Activated T-cell treated with anti-CD3 and anti-CD28 coated beads for 4 hours (primary cell): ENCODE results near the gene LACTBL1.
"Not testable (repeated sequence)": the region's sequence is repeated elsewhere in the genome, so short reads cannot be mapped to it uniquely, and the experiment has no call there.

Experiments used
- DNase-seq: peaks from one replicate; pipeline ENCODE4 v3.0.0-alpha.2; 2020

LACTBL1 gene

GRCh38 chr1:22972760-22973159 lies at the start of gene LACTBL1:
TSS of gene LACTBL1 (minus strand) at chr1:22972866. CDS start at chr1:22972316, 550 bp downstream.
- DNase-seq = no peak

GRCh38 chr1:23021834-23022233 lies 49.2 kb upstream of the LACTBL1 start:
- no peak for DNase-seq

- DNase-seq = no peak
Measured at GRCh38 chr1:23020706-23021405, 48.2 kb upstream of the LACTBL1 start.

DNA sequence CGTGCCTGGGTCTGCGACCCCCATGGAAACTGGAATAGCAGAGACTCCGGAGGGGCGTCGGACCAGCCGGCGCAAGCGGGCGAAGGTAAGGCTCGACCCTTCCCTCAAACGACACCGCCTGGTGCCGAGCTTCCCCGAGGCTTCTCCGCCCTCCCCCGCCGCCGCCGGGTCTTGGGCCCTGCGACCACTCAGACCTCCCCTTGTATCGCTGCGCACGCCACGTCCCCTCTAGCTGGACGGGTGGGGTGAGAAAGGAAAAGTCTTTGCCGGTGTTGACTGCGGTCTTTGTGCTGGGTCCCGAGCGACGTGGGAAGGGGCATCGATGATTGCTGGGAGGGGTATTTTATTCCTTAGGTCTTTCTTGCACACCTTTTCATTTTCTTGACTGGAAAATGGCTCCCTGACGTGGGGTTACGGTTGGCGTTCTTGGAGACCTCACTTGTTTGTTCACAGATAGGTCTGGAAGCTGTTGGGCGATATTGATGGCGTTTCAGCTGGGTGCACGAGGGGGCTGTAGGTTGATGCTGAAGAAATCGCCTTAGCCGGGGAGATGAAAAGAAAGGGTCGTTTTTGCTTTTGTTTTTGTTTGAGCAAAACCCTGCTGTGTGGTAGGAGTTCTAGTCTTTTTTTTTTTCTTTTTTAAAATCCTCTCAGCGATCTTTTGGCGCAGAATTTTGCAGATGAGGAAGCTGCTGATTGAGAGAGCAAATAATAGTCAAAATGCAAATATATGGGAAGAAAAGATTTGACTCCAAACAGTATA lies 47.4 kb upstream of the LACTBL1 start:
- DNase-seq = peak; percentile 5

GRCh38 chr1:23019094-23019862 lies 46.6 kb upstream of the LACTBL1 start, which contains the start of gene KDM1A:
TSS of gene KDM1A (plus strand) at chr1:23019468. CDS start at chr1:23019597, 129 bp downstream.
- peak; percentile 93 for DNase-seq

- DNase-seq = no peak
Measured at GRCh38 chr1:23018661-23019093, 46.0 kb upstream of the LACTBL1 start.

DNA sequence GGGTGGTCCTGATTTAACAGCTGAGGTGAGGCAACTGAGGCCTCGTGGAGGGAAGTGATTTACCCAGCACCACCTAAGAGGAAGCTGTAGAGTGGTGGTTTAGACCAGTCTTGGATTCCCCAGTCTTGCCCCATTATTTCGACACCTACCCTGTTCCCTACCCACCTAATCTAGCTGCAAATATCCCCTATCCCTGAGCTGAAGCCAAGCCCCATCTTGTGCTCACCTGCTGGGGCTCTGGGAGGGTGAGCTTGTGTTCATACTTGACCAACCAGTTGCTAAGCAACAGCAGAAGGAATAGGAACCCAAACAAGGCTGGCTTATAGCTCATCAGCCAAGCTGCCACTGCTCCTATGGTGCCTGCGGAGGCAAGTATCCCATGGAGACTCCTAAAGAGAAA lies 41.0 kb upstream of the LACTBL1 start:
- no peak for DNase-seq

GRCh38 chr1:23010025-23010424 lies 37.4 kb upstream of the LACTBL1 start:
- not testable (repeated sequence) for DNase-seq

DNA sequence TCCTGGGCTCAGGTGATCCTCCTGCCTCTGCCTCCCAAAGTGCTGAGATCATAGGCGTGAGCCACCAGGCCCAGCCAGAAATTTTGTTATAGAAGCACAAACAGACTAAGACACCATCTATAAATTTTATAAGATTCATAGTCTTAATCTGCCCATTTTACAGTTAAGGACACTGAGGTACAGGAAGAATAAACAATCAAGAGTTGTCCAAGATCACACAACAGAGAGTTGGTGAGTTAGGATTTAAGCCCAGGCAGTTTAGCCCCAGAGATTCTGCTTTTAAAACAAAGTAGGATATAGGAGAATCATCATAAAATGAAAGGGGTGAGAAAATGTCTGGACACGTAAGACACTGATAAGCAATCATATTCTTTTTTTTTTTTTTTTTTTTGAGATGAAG lies 36.2 kb upstream of the LACTBL1 start:
- no peak for DNase-seq

- DNase-seq = no peak
Measured at GRCh38 chr1:23007106-23007505, 34.4 kb upstream of the LACTBL1 start.

- DNase-seq = not testable (repeated sequence)
Measured at GRCh38 chr1:23004769-23005168, 32.1 kb upstream of the LACTBL1 start.

- no peak for DNase-seq
Measured at GRCh38 chr1:23004112-23004511, 31.4 kb upstream of the LACTBL1 start.

DNA sequence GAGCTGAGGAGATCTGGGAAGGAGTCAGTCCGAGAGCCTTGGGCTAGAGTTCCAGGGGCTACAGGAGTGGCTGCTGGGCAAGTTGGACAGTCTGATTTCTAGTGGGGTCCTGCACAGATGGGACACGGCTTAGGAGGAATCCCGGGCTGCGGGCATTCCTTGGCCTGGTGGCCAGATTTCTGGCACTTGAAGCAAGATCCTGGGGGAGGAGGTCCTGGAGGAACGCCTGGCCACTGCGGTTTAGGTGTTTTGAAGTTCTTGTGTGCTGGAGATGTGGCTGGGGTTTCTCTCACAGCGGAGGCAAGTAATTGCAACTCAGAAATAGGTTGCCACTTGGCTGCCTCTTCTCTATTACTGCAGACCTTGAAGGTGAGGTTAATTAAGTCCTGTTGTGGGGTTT lies 29.6 kb upstream of the LACTBL1 start:
- not testable (repeated sequence) for DNase-seq

GRCh38 chr1:23000133-23000532 lies 27.5 kb upstream of the LACTBL1 start:
- DNase-seq = not testable (repeated sequence)

DNA sequence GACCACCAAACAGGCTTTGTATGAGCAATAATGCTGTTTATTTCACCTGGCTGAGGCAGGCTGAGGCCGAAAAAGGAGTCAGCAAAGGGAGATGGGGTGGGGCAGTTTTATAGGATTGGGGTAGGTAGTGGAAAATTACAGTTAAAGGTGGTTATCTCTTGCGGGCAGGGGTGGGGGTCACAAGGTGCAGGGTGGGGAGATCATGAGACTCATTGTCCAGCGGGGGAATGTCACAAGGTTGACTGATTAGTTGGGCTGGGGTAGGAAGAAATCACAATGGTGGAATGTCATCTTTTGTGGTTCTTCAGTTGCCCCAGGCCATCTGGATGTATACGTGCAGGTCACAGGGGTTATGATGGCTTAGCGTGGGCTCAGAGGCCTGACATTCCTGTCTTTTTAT lies 24.9 kb upstream of the LACTBL1 start:
- not testable (repeated sequence) for DNase-seq

DNA sequence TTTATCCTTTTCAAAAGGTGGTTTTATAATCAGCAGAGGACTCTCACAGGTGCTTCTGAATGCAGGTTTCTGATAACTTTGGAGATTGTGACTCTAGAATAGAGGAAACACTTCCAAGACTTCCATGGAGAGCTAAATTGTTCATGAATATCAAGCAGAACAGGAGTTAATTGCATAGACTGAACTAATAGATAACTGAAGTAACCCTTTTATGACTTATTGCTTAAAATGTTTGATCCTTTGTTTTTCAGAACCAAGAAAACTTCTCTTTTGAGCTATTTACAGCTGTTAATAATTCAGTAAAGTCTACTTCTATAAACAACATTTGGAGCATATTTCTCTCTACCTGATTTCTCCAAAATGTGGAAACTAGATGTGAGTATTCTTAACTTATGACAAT lies 23.1 kb upstream of the LACTBL1 start:
- DNase-seq = no peak

GRCh38 chr1:22993220-22993795 lies 20.6 kb upstream of the LACTBL1 start:
- DNase-seq = not testable (repeated sequence)

- DNase-seq = not testable (repeated sequence)
Measured at GRCh38 chr1:22992384-22992783, 19.7 kb upstream of the LACTBL1 start.

GRCh38 chr1:22983944-22984343 lies 11.3 kb upstream of the LACTBL1 start:
- DNase-seq = no peak

GRCh38 chr1:22980471-22980790 lies 7.8 kb upstream of the LACTBL1 start:
- DNase-seq = not testable (repeated sequence)

DNA sequence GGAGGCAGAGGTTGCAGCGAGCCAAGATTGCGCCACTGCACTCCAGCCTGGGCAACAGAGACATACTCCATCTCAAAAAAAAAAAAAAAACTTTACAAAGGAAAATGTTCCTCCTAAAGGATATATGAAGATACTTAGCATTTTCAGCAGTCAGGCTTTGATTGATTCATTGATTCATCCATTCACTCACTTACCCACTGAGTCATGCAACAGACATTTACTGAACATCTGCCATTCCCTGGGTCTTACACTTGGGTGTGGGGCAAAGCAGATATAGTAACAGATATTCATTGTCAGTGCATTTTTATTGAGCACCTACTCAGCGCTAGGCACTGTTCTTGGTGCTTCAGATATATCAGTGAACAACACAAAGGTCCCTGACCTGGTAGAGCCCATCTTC lies 5.6 kb upstream of the LACTBL1 start:
- no peak for DNase-seq

- DNase-seq = peak; percentile 21
Measured at GRCh38 chr1:22976461-22977243, 4.0 kb upstream of the LACTBL1 start.
